HepG2 (cell line): ENCODE data around the gene CACNA1C. TPM values are rescaled to one million over a fixed set of nuclear protein-coding genes. Genes with fewer than 3 reads are reported as not detected.
A peak's percentile ranks its signal among the peaks of the same experiment; 100 is the strongest.

Source experiments
- BCL6 ChIP-seq: IDR thresholded peaks from 2 replicates; pipeline ENCODE4 v1.6.1; 2016; ENCODE audit warnings: missing genetic modification reagents, missing compliant biosample characterization
- CCDC6 ChIP-seq: sonication (generic); formaldehyde crosslinking; IDR thresholded peaks from 2 replicates; pipeline ENCODE4 v1.8.1; 2022; ENCODE audit warnings: mild to moderate bottlenecking, missing genetic modification reagents, moderate library complexity
- DR1 ChIP-seq: sonication (generic); formaldehyde crosslinking; IDR thresholded peaks from 2 replicates; pipeline ENCODE4 v1.8.0; 2021; ENCODE audit warnings: mild to moderate bottlenecking, missing genetic modification reagents, inconsistent platforms
- HINFP ChIP-seq: sonication (generic); formaldehyde crosslinking; IDR thresholded peaks from 2 replicates; pipeline ENCODE4 v1.4.0; 2020; ENCODE audit warnings: low read depth, mild to moderate bottlenecking, missing genetic modification reagents
- HNRNPL ChIP-seq: fragments of 200-400 bp; formaldehyde crosslinking; IDR thresholded peaks from 2 replicates; pipeline ENCODE4 v1.6.1; 2017; ENCODE audit warnings: mild to moderate bottlenecking, low read depth, low read length
- IRX3 ChIP-seq: sonication (generic); formaldehyde crosslinking; IDR thresholded peaks from 2 replicates; pipeline ENCODE4 v1.8.1; 2023; ENCODE audit warnings: mild to moderate bottlenecking, low read depth, missing genetic modification reagents, borderline replicate concordance
- KAT2B ChIP-seq: fragments of 150-350 bp; IDR thresholded peaks from 2 replicates; pipeline ENCODE4 v1.6.1; 2014; ENCODE audit warnings: low read depth, low read length, borderline replicate concordance
- KLF15 ChIP-seq: sonication (generic); formaldehyde crosslinking; IDR thresholded peaks from 2 replicates; pipeline ENCODE4 v1.8.1; 2023; ENCODE audit warnings: borderline replicate concordance, mild to moderate bottlenecking, inconsistent platforms, missing genetic modification reagents, mixed read lengths
- MED1 ChIP-seq: sonication (generic); formaldehyde crosslinking; IDR thresholded peaks from 2 replicates; pipeline ENCODE4 v1.4.0; 2020; ENCODE audit warnings: missing genetic modification reagents
- MYNN ChIP-seq: sonication (generic); formaldehyde crosslinking; IDR thresholded peaks from 2 replicates; pipeline ENCODE4 v1.4.0; 2020; ENCODE audit warnings: mild to moderate bottlenecking, low read depth, missing genetic modification reagents
- NR2F1 ChIP-seq, 2 experiments: fragments of 450-650 bp in 1 of 2; formaldehyde crosslinking in 1 of 2; IDR thresholded peaks; 2 replicates each; pipeline versions ENCODE4 v1.5.0 to v1.6.1; 2016 to 2020; ENCODE audit warnings: mild to moderate bottlenecking in 1 of 2, missing compliant biosample characterization in 1 of 2, missing genetic modification reagents in 1 of 2, moderate library complexity in 1 of 2
- PITX1 ChIP-seq: sonication (generic); formaldehyde crosslinking; IDR thresholded peaks from 2 replicates; pipeline ENCODE4 v1.5.1; 2020; ENCODE audit warnings: mild to moderate bottlenecking, missing genetic modification reagents
- SPEN ChIP-seq: sonication (generic); formaldehyde crosslinking; IDR thresholded peaks from 2 replicates; pipeline ENCODE4 v1.5.1; 2020; ENCODE audit warnings: low read depth, mild to moderate bottlenecking, missing genetic modification reagents
- TARDBP ChIP-seq: sonication (generic); formaldehyde crosslinking; IDR thresholded peaks from 2 replicates; pipeline ENCODE4 v1.8.0; 2022; ENCODE audit warnings: mild to moderate bottlenecking, missing genetic modification reagents
- TBX3 ChIP-seq: fragments of 450-650 bp; IDR thresholded peaks from 2 replicates; pipeline ENCODE4 v1.6.1; 2017; ENCODE audit warnings: antibody characterized with exemption, mild to moderate bottlenecking, inconsistent platforms, borderline replicate concordance
- TFDP1 ChIP-seq: IDR thresholded peaks from 2 replicates; pipeline ENCODE4 v1.6.1; 2016; ENCODE audit warnings: missing compliant biosample characterization, missing genetic modification reagents, borderline replicate concordance
- TOE1 ChIP-seq: sonication (generic); formaldehyde crosslinking; IDR thresholded peaks from 2 replicates; pipeline ENCODE4 v1.4.0; 2020; ENCODE audit warnings: mild to moderate bottlenecking, missing genetic modification reagents
- ZBTB14 ChIP-seq: sonication (generic); formaldehyde crosslinking; IDR thresholded peaks from 2 replicates; pipeline ENCODE4 v1.4.0; 2020; ENCODE audit warnings: missing genetic modification reagents
- ZNF326 ChIP-seq: sonication (generic); formaldehyde crosslinking; IDR thresholded peaks from 2 replicates; pipeline ENCODE4 v1.4.0; 2020; ENCODE audit warnings: missing genetic modification reagents, borderline replicate concordance
- ZNF335 ChIP-seq: sonication (generic); formaldehyde crosslinking; IDR thresholded peaks from 2 replicates; pipeline ENCODE4 v1.4.0; 2020; ENCODE audit warnings: missing genetic modification reagents
- ZNF382 ChIP-seq: sonication (generic); formaldehyde crosslinking; IDR thresholded peaks from 2 replicates; pipeline ENCODE4 v1.5.0; 2020; ENCODE audit warnings: missing genetic modification reagents, mild to moderate bottlenecking, borderline replicate concordance
- ZNF543 ChIP-seq: sonication (generic); formaldehyde crosslinking; IDR thresholded peaks from 2 replicates; pipeline ENCODE4 v1.4.0; 2020; ENCODE audit warnings: mild to moderate bottlenecking, missing genetic modification reagents
- ZNF576 ChIP-seq: sonication (generic); formaldehyde crosslinking; IDR thresholded peaks from 2 replicates; pipeline ENCODE4 v1.4.0; 2020; ENCODE audit warnings: mild to moderate bottlenecking, missing genetic modification reagents
- ZNF788 ChIP-seq: sonication (generic); formaldehyde crosslinking; IDR thresholded peaks from 2 replicates; pipeline ENCODE4 v1.5.0; 2020; ENCODE audit warnings: mild to moderate bottlenecking, missing genetic modification reagents, borderline replicate concordance
- ZSCAN21 ChIP-seq: sonication (generic); formaldehyde crosslinking; IDR thresholded peaks from 2 replicates; pipeline ENCODE4 v1.8.0; 2022; ENCODE audit warnings: mild to moderate bottlenecking, missing genetic modification reagents, moderate library complexity, borderline replicate concordance
- polyA plus RNA-seq, 8 experiments: library from polyadenylated mRNA; depleted of rRNA in 3 of 8; stranded (reverse) in 7 of 8; unstranded in 1 of 8; fragments of >200 nt; fragmentation: Illumina TruSeq in 4 of 8; extraction: Trizol in 4 of 8; gene quantifications; 2 replicates each; pipeline versions ENCODE4 v1.2.1 to v1.2.3, GENCODE V29; 2011 to 2016; ENCODE audit warnings: low read depth in 4 of 8, missing spikeins in 1 of 8, mixed read lengths in 1 of 8; ENCODE audit not compliant: insufficient read depth in 1 of 8
- total RNA-seq, 5 experiments: library from RNA; depleted of rRNA; stranded (reverse); fragments of >200 nt; fragmentation: Illumina TruSeq; extraction: Trizol; gene quantifications; 2 replicates each; pipeline ENCODE4 v1.2.3, GENCODE V29; 2016; ENCODE audit warnings: low read depth in 1 of 5

CACNA1C gene
- total and polyA plus RNA-seq, 2 of the 13 experiments (the other 11 are each of a cell fraction or from before 2014, with no cell fraction given): not detected

- peak; percentile 80 for TF ChIP-seq TFDP1 (CRISPR knock-in tag)
- TF ChIP-seq KAT2B: no peak
- peak; percentile 91 for TF ChIP-seq HINFP (CRISPR knock-in tag)
- TF ChIP-seq ZNF382 (CRISPR knock-in tag): no peak
- no peak for TF ChIP-seq KLF15 (CRISPR knock-in tag)
- no peak for TF ChIP-seq TBX3
- TF ChIP-seq SPEN (CRISPR knock-in tag): peak; percentile 95
- TF ChIP-seq ZSCAN21 (CRISPR knock-in tag): peak; percentile 67; the same call in 1 of the 2 replicates
- TF ChIP-seq ZNF326 (CRISPR knock-in tag): no peak
- peak; percentile 77; the same call in 1 of the 2 replicates for TF ChIP-seq TOE1 (CRISPR knock-in tag)
- peak; percentile 88 for TF ChIP-seq MED1 (CRISPR knock-in tag)
- TF ChIP-seq ZNF576 (CRISPR knock-in tag): no peak
- no peak for TF ChIP-seq ZBTB14 (CRISPR knock-in tag)
- TF ChIP-seq ZNF788 (CRISPR knock-in tag): peak; percentile 93
- TF ChIP-seq BCL6 (CRISPR knock-in tag): peak; percentile 25
- TF ChIP-seq NR2F1 (CRISPR knock-in tag; IDR thresholded peaks at IDR 0.05): no peak
- peak; percentile 85; the same call in 1 of the 2 replicates for TF ChIP-seq DR1 (CRISPR knock-in tag)
- no peak for TF ChIP-seq IRX3 (CRISPR knock-in tag)
- TF ChIP-seq TARDBP (CRISPR knock-in tag): peak; percentile 73
- peak; percentile 71; the same call in 1 of the 2 replicates for TF ChIP-seq CCDC6 (CRISPR knock-in tag)
- peak; percentile 74; the same call in 1 of the 2 replicates for TF ChIP-seq ZNF335
- 0 out of 2 replicates have a peak, but pooled peaks have one; percentile 60 for TF ChIP-seq HNRNPL
- peak; percentile 71; the same call in 1 of the 2 replicates for TF ChIP-seq MYNN (CRISPR knock-in tag)
- peak; percentile 80 for TF ChIP-seq PITX1
- peak; percentile 90 for TF ChIP-seq ZNF543 (CRISPR knock-in tag)
Observed at GRCh38 chr12:2004113-2004929, 48.5 kb upstream of the CACNA1C start, which contains the start of gene DCP1B (continued).
